H1 (cell line): Measurements from ENCODE around the gene ACKR3. TPM values are rescaled to one million over a fixed set of nuclear protein-coding genes. Genes with fewer than 3 reads are reported as not detected.

ENCODE experiments used
- CTCF ChIA-PET: fragments of 300-600 bp; sonication (Branson Sonifier 250); formaldehyde crosslinking; loops from one replicate; lab custom pipeline; 2021; ENCODE audit not compliant: partially characterized antibody; lab: Charles Lee
- POLR2A ChIA-PET: fragments of 300-600 bp; sonication (Branson Sonifier 250); formaldehyde crosslinking; loops from one replicate; lab custom pipeline; 2021; ENCODE audit warnings: inconsistent platforms; ENCODE audit not compliant: partially characterized antibody; lab: Charles Lee
- DNase-seq, 2 experiments: peaks; one replicate each; pipeline versions ENCODE4 v3.0.0 to v3.0.0-alpha.2; 2010 to 2022; ENCODE audit warnings: low spot score in 2 of 2, low read depth in 1 of 2, mixed read lengths in 1 of 2
- FAIRE-seq: peaks from 2 replicates; lab custom pipeline; 2011; peaks lifted over from hg19 to GRCh38; lab: Jason Lieb, UNC
- H2AFZ ChIP-seq: 2 replicates; pipeline ENCODE4 v1.8.1; 2012; ENCODE audit warnings: low read length, inconsistent platforms
- H2AK5ac ChIP-seq: 2 replicates; pipeline ENCODE4 v1.6.1; 2013; ENCODE audit warnings: low read depth, low read length
- H2BK120ac ChIP-seq: replicated peaks from 2 replicates; pipeline ENCODE3; 2013; ENCODE audit warnings: low read depth, low read length, inconsistent platforms
- H2BK12ac ChIP-seq: 2 replicates; pipeline ENCODE4 v1.6.1; 2013; ENCODE audit warnings: low read depth, low read length
- H2BK15ac ChIP-seq: 2 replicates; pipeline ENCODE4 v1.6.1; 2013; ENCODE audit warnings: low read length
- H2BK20ac ChIP-seq: 2 replicates; pipeline ENCODE4 v1.6.1; 2013; ENCODE audit warnings: low read length
- H2BK5ac ChIP-seq: 2 replicates; pipeline ENCODE4 v1.6.1; 2013; ENCODE audit warnings: low read depth, low read length
- H3K14ac ChIP-seq: 2 replicates; pipeline ENCODE4 v1.6.1; 2013; ENCODE audit warnings: inconsistent platforms; ENCODE audit not compliant: insufficient read length
- H3K18ac ChIP-seq: 2 replicates; pipeline ENCODE4 v1.6.1; 2013; ENCODE audit warnings: low read length; ENCODE audit errors: extremely low read depth
- H3K23ac ChIP-seq: 2 replicates; pipeline ENCODE4 v1.6.1; 2013; ENCODE audit warnings: inconsistent platforms; ENCODE audit not compliant: insufficient read length
- H3K23me2 ChIP-seq: 2 replicates; pipeline ENCODE4 v1.6.1; 2013; ENCODE audit warnings: low read depth, low read length
- H3K27ac ChIP-seq: 2 replicates; pipeline ENCODE4 v1.6.1; 2011; ENCODE audit warnings: low read depth, low read length, inconsistent platforms
- H3K27me3 ChIP-seq, 4 experiments: replicated peaks in 1 of 4; 1 replicate in 1 of 4; 2 replicates in 3 of 4; pipeline versions ENCODE4 v1.6.1 to v1.8.1; 2011 to 2013; ENCODE audit warnings: low read length in 3 of 4, mild to moderate bottlenecking in 3 of 4, inconsistent platforms in 2 of 4, mixed read lengths in 2 of 4, moderate library complexity in 1 of 4; ENCODE audit not compliant: control insufficient read depth in 3 of 4, insufficient read depth in 3 of 4; ENCODE audit errors: extremely low read depth in 1 of 4
- H3K36me3 ChIP-seq, 4 experiments: 2 replicates each; pipeline versions ENCODE4 v1.6.1 to v1.8.1; 2011 to 2013; ENCODE audit warnings: mild to moderate bottlenecking in 4 of 4, low read length in 3 of 4, moderate library complexity in 2 of 4, control low read depth in 1 of 4, inconsistent platforms in 1 of 4; ENCODE audit not compliant: insufficient read depth in 4 of 4, control insufficient read depth in 2 of 4
- H3K4ac ChIP-seq: replicated peaks from 2 replicates; pipeline ENCODE3; 2013; ENCODE audit warnings: low read length, low read depth, mixed read lengths, inconsistent platforms; ENCODE audit not compliant: insufficient read length
- H3K4me1 ChIP-seq, 4 experiments: replicated peaks in 1 of 4; 1 replicate in 1 of 4; 2 replicates in 3 of 4; pipeline versions ENCODE4 v1.6.1 to v1.8.1; 2011 to 2013; ENCODE audit warnings: low read length in 3 of 4, inconsistent platforms in 2 of 4, mixed read lengths in 1 of 4; ENCODE audit not compliant: insufficient read depth in 4 of 4, control insufficient read depth in 3 of 4
- H3K4me2 ChIP-seq, 2 experiments: 2 replicates each; pipeline versions ENCODE4 v1.6.1 to v1.8.1; 2011 to 2013; ENCODE audit warnings: low read depth in 2 of 2, low read length in 2 of 2, control low read depth in 1 of 2, inconsistent platforms in 1 of 2, mild to moderate bottlenecking in 1 of 2; ENCODE audit not compliant: insufficient read depth in 1 of 2
- H3K4me3 ChIP-seq, 4 experiments: fragments of 200-600, 300-600 bp in 1 of 4; sonication (generic), shearing (Covaris generic), sonication (Bioruptor Twin) in 1 of 4; 2 replicates each; pipeline versions ENCODE4 v1.5.1 to v1.8.1; 2011 to 2016; ENCODE audit warnings: low read length in 4 of 4, low read depth in 3 of 4, control low read depth in 2 of 4, inconsistent platforms in 2 of 4, mild to moderate bottlenecking in 2 of 4, mixed read lengths in 1 of 4, moderate library complexity in 1 of 4; ENCODE audit not compliant: insufficient read depth in 2 of 4; ENCODE audit errors: extremely low read depth in 1 of 4
- H3K56ac ChIP-seq: replicated peaks from 2 replicates; pipeline ENCODE3; 2013; ENCODE audit warnings: low read depth, mild to moderate bottlenecking, mixed read lengths, low read length, inconsistent platforms; ENCODE audit not compliant: insufficient read length
- H3K79me1 ChIP-seq: 2 replicates; pipeline ENCODE4 v1.6.1; 2013; ENCODE audit warnings: low read depth, low read length, control low read depth
- H3K79me2 ChIP-seq, 2 experiments: 2 replicates each; pipeline versions ENCODE4 v1.6.1 to v1.8.1; 2012 to 2013; ENCODE audit warnings: low read length in 2 of 2, mild to moderate bottlenecking in 2 of 2, inconsistent platforms in 1 of 2; ENCODE audit not compliant: insufficient read depth in 2 of 2, control insufficient read depth in 1 of 2
- H3K9ac ChIP-seq, 4 experiments: replicated peaks in 1 of 4; 1 replicate in 1 of 4; 2 replicates in 3 of 4; pipeline versions ENCODE4 v1.6.1 to v1.8.1; 2011 to 2013; ENCODE audit warnings: low read depth in 3 of 4, low read length in 3 of 4, control low read depth in 2 of 4, mild to moderate bottlenecking in 2 of 4, moderate library complexity in 2 of 4, inconsistent platforms in 1 of 4; ENCODE audit errors: extremely low read depth in 1 of 4
- H3K9me3 ChIP-seq, 2 experiments: 2 replicates each; pipeline versions ENCODE4 v1.6.1 to v1.8.1; 2012 to 2013; ENCODE audit warnings: mild to moderate bottlenecking in 2 of 2, moderate library complexity in 2 of 2, control low read depth in 1 of 2, inconsistent platforms in 1 of 2, low read depth in 1 of 2, low read length in 1 of 2, mixed read lengths in 1 of 2; ENCODE audit not compliant: insufficient read depth in 2 of 2
- H4K20me1 ChIP-seq, 2 experiments: replicated peaks in 1 of 2; 2 replicates each; pipeline versions ENCODE3 to v1.8.1; 2011 to 2013; ENCODE audit warnings: inconsistent platforms in 2 of 2, low read length in 2 of 2, mild to moderate bottlenecking in 1 of 2; ENCODE audit not compliant: insufficient read depth in 2 of 2, control insufficient read depth in 1 of 2
- H4K5ac ChIP-seq: 2 replicates; pipeline ENCODE4 v1.6.1; 2013; ENCODE audit warnings: low read length, low read depth, mixed read lengths, inconsistent platforms; ENCODE audit not compliant: insufficient read length
- H4K8ac ChIP-seq: 2 replicates; pipeline ENCODE4 v1.8.0; 2013; ENCODE audit warnings: mild to moderate bottlenecking, moderate library complexity, low read length, inconsistent platforms; ENCODE audit not compliant: insufficient read depth; ENCODE audit errors: extremely low read depth
- H4K91ac ChIP-seq: replicated peaks from 2 replicates; pipeline ENCODE3; 2013; ENCODE audit warnings: low read length, mixed read lengths, inconsistent platforms; ENCODE audit not compliant: insufficient read length
- BRCA1 ChIP-seq: IDR thresholded peaks from 2 replicates; pipeline ENCODE4 v1.6.1; 2012; ENCODE audit warnings: low read depth, low read length, improper control_type of control experiment
- EGR1 ChIP-seq: IDR thresholded peaks from 2 replicates; pipeline ENCODE4 v1.6.1; 2011; ENCODE audit warnings: low read depth, low read length, borderline replicate concordance
- JUND ChIP-seq: IDR thresholded peaks from 2 replicates; pipeline ENCODE4 v1.6.1; 2011; ENCODE audit warnings: mild to moderate bottlenecking, improper control_type of control experiment, low read length
- PHF8 ChIP-seq: fragments of 200-600 bp; sonication (generic); conservative IDR thresholded peaks from 2 replicates; pipeline ENCODE4 v1.7.1; 2012; ENCODE audit warnings: low read depth, mild to moderate bottlenecking, inconsistent platforms, low read length, moderate library complexity
- SIX5 ChIP-seq: IDR thresholded peaks from 2 replicates; pipeline ENCODE4 v1.6.1; 2011; ENCODE audit warnings: mild to moderate bottlenecking, low read depth, low read length
- SP4 ChIP-seq: IDR thresholded peaks from 2 replicates; pipeline ENCODE4 v1.6.1; 2012; ENCODE audit warnings: low read length, inconsistent platforms
- TBP ChIP-seq: IDR thresholded peaks from 2 replicates; pipeline ENCODE4 v1.6.1; 2011; ENCODE audit warnings: low read depth, low read length, improper control_type of control experiment
- TCF12 ChIP-seq: IDR thresholded peaks from 2 replicates; pipeline ENCODE4 v1.6.1; 2011; ENCODE audit warnings: low read depth, mild to moderate bottlenecking, low read length
- WGBS, 2 experiments: shearing (Covaris generic) in 1 of 2; methylation state at CpG; one replicate each; pipeline versions ENCODE4 v1.1.6 to v1.1.7; 2013 to 2015; ENCODE audit warnings: low lambda C conversion rate in 2 of 2, mixed read lengths in 2 of 2, inconsistent platforms in 1 of 2, low coverage in 1 of 2, missing lambda C conversion rate in 1 of 2; ENCODE audit not compliant: insufficient replicate concordance in 2 of 2, insufficient coverage in 1 of 2, insufficient read length in 1 of 2; ENCODE audit errors: extremely low coverage in 1 of 2, missing lambda C conversion rate in 1 of 2; 5-methylcytosine and 5-hydroxymethylcytosine counted together
- polyA plus RNA-seq, 7 experiments: library from polyadenylated mRNA; depleted of rRNA in 3 of 7; stranded (reverse) in 5 of 7; unstranded in 2 of 7; fragments of >200 nt in 5 of 7; fragments of 200-250 nt in 2 of 7; gene quantifications; 1 replicate in 5 of 7; 2 replicates in 1 of 7; 4 replicates in 1 of 7; pipeline versions ENCODE4 v1.2.1 to v1.2.3, GENCODE V29; 2011 to 2013; ENCODE audit warnings: missing spikeins in 2 of 7, mixed read lengths in 2 of 7
- total RNA-seq: library from RNA; stranded (reverse); fragmentation: NEBNext Ultra II Directional; extraction: Animal tissue kit (Norgen Biotek cat#: 25700); gene quantifications from 2 replicates; pipeline ENCODE4 v1.2.1, GENCODE V29; 2021
- TF ChIP-seq, protein P1 (sequence below): IDR thresholded peaks from 2 replicates; pipeline ENCODE4 v1.6.1; 2012; ENCODE audit warnings: inconsistent platforms

ACKR3 gene
- total and polyA plus RNA-seq, 2 of the 8 experiments (the other 6 are each of a cell fraction or from before 2014, with no cell fraction given), result 1.4 to 24.4 TPM

DNA sequence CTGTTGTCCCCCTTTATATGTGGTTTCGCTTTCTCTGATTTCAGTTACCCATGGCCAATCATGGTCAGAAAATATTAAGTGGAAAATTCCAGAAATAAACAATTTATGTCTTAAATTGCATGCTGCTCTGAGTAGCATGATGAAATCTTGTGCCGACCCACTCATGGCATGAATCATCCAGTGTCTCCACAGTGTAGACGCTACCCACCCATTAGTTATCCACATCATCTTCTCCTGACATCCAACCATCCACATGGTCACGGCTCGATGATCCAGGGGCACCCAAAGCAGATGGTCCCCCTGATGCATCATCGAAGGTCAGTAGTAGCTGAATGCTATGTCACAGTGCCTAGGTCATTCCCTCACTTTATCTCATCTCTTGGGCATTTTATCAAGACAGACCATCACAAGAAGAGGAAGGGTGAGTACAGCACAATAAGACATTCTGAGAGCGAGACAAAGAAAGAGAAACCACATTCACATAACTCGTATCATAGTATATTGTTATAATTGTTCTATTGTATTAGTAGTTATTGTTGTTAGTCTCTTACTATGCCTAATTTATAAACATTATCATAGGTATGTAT lies 44.1 kb upstream of the ACKR3 start:
- POLR2A ChIA-PET, result no interaction called here
- Histone ChIP-seq H4K8ac (no peak overlapping the region), H2BK20ac (no peak overlapping the region), H3K4ac (no peak overlapping the region), H3K4me2 (no peak overlapping the region), H3K27me3 (no peaks in the 10 kb centered on the region), H3K36me3 (no peaks in the 10 kb centered on the region), H4K5ac (no peak overlapping the region), H3K79me2 (no peaks in the 10 kb centered on the region), H3K9ac (no peak overlapping the region), H3K4me1 (no peaks in the 10 kb centered on the region; a peak in 2 of 7 replicates), H3K23ac (no peak overlapping the region), H2BK120ac (no peak overlapping the region), H2BK5ac (no peak overlapping the region), H3K4me3 (no peak overlapping the region), H2BK12ac (no peak overlapping the region), H3K18ac (no peak overlapping the region), H3K27ac (no peak overlapping the region), H3K14ac (no peak overlapping the region), H2AK5ac (no peak overlapping the region), H4K91ac (no peak overlapping the region), H2AFZ (no peak overlapping the region), H3K79me1 (no peaks in the 10 kb centered on the region), H3K9me3 (no peaks in the 10 kb centered on the region), H2BK15ac (no peak overlapping the region), H3K56ac (no peak overlapping the region), H3K23me2 (no peaks in the 10 kb centered on the region), H4K20me1 (no peaks in the 10 kb centered on the region)
- WGBS, 2 experiments, result 92% methylated on average over 8 of the region's 8 CpGs; no CpG with 5 or more reads in 1 of the 2 experiments
- TF ChIP-seq, protein P1, sequence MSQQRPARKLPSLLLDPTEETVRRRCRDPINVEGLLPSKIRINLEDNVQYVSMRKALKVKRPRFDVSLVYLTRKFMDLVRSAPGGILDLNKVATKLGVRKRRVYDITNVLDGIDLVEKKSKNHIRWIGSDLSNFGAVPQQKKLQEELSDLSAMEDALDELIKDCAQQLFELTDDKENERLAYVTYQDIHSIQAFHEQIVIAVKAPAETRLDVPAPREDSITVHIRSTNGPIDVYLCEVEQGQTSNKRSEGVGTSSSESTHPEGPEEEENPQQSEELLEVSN, result no peak
- no peak for TF ChIP-seq SIX5
- no peak for TF ChIP-seq TBP
- no peak for TF ChIP-seq PHF8
- TF ChIP-seq TCF12, result no peak
- TF ChIP-seq SP4, result no peak
- no peak for TF ChIP-seq EGR1
- TF ChIP-seq JUND, result no peak
- TF ChIP-seq BRCA1, result no peak
- no peak for DNase-seq
- CTCF ChIA-PET, result no interaction called here
- no peak for FAIRE-seq
